A549 (cell line): Measurements from ENCODE around the gene CEBPZ.

Experiments
- BHLHE40 ChIP-seq: IDR thresholded peaks from 2 replicates; pipeline ENCODE4 v1.6.1; 2012; ENCODE audit warnings: low read depth, low read length, inconsistent platforms
- EP300 ChIP-seq, 2 experiments: fragments of >200 bp; sonication (Bioruptor Twin); formaldehyde crosslinking; IDR thresholded peaks; 2 replicates in 1 of 2; 3 replicates in 1 of 2; pipeline ENCODE4 v1.6.1; 2016 to 2017
- MYC ChIP-seq: IDR thresholded peaks from 2 replicates; pipeline ENCODE4 v1.6.1; 2012; ENCODE audit warnings: mild to moderate bottlenecking, inconsistent platforms, low read length, improper control_type of control experiment, borderline replicate concordance
- ZSCAN20 ChIP-seq: fragments of 250-450 bp; sonication (Bioruptor Pico); IDR thresholded peaks from 2 replicates; pipeline ENCODE4 v1.8.0; 2022; ENCODE audit warnings: mild to moderate bottlenecking, moderate library complexity
- TF ChIP-seq, protein P1 (sequence below): fragments of >200 bp; sonication (Bioruptor Twin); formaldehyde crosslinking; IDR thresholded peaks from 3 replicates; pipeline ENCODE4 v1.5.1; 2016

DNA sequence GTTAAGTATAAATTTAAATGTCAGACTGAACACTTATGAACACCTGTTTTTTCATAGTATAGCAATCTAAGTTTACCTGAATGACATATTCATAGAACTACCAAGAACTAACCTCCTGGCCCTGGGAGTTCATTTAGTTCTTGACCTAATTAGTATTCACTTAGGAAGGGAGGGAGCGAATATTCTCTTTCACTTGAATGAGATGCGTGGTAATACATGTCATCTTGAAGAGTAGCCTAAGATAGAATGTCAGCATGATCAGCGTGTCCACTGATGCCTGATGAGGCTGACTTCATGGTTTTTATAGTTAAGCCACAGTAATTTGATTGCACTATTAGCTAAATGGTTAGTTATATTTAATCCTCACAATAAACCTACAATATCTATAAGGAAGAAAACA, 13.4 kb upstream of the CEBPZ start:
- TF ChIP-seq ZSCAN20 (CRISPR knock-in tag) = no peak
- TF ChIP-seq, protein P1, sequence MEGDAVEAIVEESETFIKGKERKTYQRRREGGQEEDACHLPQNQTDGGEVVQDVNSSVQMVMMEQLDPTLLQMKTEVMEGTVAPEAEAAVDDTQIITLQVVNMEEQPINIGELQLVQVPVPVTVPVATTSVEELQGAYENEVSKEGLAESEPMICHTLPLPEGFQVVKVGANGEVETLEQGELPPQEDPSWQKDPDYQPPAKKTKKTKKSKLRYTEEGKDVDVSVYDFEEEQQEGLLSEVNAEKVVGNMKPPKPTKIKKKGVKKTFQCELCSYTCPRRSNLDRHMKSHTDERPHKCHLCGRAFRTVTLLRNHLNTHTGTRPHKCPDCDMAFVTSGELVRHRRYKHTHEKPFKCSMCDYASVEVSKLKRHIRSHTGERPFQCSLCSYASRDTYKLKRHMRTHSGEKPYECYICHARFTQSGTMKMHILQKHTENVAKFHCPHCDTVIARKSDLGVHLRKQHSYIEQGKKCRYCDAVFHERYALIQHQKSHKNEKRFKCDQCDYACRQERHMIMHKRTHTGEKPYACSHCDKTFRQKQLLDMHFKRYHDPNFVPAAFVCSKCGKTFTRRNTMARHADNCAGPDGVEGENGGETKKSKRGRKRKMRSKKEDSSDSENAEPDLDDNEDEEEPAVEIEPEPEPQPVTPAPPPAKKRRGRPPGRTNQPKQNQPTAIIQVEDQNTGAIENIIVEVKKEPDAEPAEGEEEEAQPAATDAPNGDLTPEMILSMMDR = no peak
- no peak for TF ChIP-seq EP300 (IDR thresholded peaks at IDR 0.05)
- TF ChIP-seq MYC = no peak
- TF ChIP-seq BHLHE40 = no peak
